NB4 (cell line): Measurements from ENCODE around the gene GRM7.

Experiments
- DNase-seq: peaks from one replicate; pipeline ENCODE4 v3.0.0; 2010; ENCODE audit warnings: low read depth
- H3K4me3 ChIP-seq: one replicate; pipeline ENCODE4 v1.5.1; 2011; ENCODE audit warnings: mild to moderate bottlenecking, low read depth, low read length, moderate library complexity
- MYC ChIP-seq: IDR thresholded peaks from 2 replicates; pipeline ENCODE4 v1.6.1; 2011; ENCODE audit warnings: low read depth, low read length
- POLR2A ChIP-seq: IDR thresholded peaks from 2 replicates; pipeline ENCODE4 v1.6.1; 2011; ENCODE audit warnings: mild to moderate bottlenecking; ENCODE audit not compliant: insufficient read length; ENCODE audit errors: extremely low read depth
- TF ChIP-seq, protein P1 (sequence below): IDR thresholded peaks from one replicate; pipeline ENCODE4 v1.5.1; 2012; ENCODE audit warnings: low read depth, low read length
- TF ChIP-seq, protein P2 (sequence below): IDR thresholded peaks from 2 replicates; pipeline ENCODE4 v1.6.1; 2011; ENCODE audit warnings: low read depth, low read length

The GRM7 gene

DNA sequence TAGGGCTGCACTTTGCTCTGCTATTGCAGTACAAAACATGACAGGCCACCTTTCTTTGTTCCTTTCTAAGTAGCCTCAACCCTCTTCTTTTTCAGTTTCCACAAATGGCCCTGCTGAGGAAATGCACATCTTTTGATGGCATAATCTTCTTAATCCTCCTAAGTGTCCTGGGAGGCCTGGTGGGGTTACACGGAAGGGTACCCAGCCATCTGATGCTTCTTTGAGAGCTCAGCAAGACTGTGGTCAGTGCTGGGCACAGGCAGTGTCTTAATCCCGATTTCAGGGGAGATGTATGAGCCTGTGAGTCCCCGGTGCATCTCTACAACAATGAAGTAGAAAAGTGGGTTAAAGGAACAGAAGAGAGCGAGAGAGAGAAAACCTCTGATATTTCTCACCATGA is 404.8 kb downstream of the GRM7 start:
- DNase-seq: no peak
- TF ChIP-seq, protein P1, sequence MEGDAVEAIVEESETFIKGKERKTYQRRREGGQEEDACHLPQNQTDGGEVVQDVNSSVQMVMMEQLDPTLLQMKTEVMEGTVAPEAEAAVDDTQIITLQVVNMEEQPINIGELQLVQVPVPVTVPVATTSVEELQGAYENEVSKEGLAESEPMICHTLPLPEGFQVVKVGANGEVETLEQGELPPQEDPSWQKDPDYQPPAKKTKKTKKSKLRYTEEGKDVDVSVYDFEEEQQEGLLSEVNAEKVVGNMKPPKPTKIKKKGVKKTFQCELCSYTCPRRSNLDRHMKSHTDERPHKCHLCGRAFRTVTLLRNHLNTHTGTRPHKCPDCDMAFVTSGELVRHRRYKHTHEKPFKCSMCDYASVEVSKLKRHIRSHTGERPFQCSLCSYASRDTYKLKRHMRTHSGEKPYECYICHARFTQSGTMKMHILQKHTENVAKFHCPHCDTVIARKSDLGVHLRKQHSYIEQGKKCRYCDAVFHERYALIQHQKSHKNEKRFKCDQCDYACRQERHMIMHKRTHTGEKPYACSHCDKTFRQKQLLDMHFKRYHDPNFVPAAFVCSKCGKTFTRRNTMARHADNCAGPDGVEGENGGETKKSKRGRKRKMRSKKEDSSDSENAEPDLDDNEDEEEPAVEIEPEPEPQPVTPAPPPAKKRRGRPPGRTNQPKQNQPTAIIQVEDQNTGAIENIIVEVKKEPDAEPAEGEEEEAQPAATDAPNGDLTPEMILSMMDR: no peak
- TF ChIP-seq POLR2A: no peak
- TF ChIP-seq MYC: no peak
- TF ChIP-seq, protein P2, sequence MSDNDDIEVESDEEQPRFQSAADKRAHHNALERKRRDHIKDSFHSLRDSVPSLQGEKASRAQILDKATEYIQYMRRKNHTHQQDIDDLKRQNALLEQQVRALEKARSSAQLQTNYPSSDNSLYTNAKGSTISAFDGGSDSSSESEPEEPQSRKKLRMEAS: no peak
- H3K4me3 ChIP-seq: no peak overlapping the region

DNA sequence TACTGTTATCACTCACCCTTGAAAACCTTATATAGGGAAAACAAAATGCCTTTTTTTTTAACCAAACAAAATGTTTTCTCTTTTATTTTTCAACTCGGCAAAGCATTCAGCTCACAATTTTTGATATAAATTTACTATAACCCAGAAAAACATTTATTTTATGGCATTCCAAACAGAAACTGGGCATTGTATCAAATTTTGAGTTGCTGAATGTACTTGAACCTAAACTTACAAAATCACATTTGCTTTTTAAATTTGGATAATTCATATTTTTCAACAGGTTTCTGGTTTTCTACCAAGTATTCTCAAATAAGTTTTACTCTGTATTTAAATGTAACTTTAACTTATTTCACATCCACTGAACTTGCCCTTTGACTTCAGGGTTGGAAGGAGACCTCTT is 405.6 kb downstream of the GRM7 start:
- no peak overlapping the region for H3K4me3 ChIP-seq
- no peak for DNase-seq
- TF ChIP-seq MYC: no peak
- TF ChIP-seq, protein P2: no peak
- no peak for TF ChIP-seq POLR2A
- TF ChIP-seq, protein P1: no peak

DNA sequence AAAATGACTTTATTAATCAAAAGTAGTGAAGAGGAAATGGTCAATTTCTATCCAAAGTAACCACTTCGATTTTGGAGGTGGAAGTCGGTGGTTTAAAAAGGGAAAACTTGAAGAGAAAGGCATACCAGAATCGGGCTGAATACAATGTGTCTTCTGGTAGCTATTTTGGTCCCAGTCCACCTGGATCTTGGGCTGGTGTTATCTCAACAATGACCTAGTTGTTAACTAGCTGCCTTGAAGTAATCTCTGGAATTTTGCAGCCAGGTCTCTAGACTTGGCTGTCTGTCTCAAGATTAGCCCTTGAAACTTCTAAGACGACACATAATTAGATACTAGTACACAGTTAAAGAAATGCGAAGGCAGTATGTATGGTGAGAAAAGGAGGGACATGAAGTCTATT is 409.8 kb downstream of the GRM7 start:
- DNase-seq: no peak
- no peak overlapping the region for H3K4me3 ChIP-seq
- no peak for TF ChIP-seq MYC
- TF ChIP-seq POLR2A: no peak

DNA sequence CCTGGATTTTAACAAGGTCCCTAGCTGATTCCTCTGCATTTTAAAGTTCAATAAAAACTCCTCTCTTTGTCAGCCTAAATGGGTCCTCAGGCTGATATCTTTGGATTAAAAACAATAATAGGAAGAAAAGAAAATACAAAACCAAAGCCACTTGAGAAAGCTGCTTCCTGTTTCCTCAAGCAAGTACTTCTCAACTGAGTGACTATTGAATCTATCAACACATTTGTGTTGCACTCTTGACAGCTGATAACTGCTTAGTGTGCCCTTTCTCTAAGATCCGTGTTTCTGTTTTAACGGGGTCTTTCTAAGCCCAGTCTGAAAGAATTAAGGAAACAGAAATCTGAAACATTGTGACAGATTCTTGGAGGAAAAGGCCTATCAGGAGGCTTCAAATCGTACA is 410.7 kb downstream of the GRM7 start:
- TF ChIP-seq, protein P2: no peak
- TF ChIP-seq MYC: no peak
- TF ChIP-seq, protein P1: no peak
- no peak for TF ChIP-seq POLR2A
- no peak for DNase-seq
- no peak overlapping the region for H3K4me3 ChIP-seq

DNA sequence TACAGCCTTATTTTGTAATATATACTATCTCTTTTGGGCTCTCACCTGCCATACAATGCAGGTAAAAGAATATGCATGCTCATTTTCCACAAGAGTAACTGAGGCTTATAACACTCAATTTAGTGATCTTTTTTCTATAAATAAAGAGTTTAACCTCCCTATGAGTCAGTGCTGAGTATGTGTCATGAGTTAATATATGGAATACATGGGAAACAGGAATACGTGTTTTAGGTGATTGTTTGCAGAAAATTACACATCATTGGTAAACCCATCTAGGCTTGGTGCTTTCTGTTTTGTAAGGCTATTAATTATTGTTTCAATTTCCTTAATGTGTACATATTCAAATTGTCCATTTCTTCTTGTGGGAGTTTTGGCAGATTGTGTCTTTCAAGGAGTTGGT is 411.3 kb downstream of the GRM7 start:
- TF ChIP-seq, protein P1: no peak
- TF ChIP-seq, protein P2: no peak
- no peak for TF ChIP-seq POLR2A
- TF ChIP-seq MYC: no peak
- H3K4me3 ChIP-seq: no peak overlapping the region
- no peak for DNase-seq

DNA sequence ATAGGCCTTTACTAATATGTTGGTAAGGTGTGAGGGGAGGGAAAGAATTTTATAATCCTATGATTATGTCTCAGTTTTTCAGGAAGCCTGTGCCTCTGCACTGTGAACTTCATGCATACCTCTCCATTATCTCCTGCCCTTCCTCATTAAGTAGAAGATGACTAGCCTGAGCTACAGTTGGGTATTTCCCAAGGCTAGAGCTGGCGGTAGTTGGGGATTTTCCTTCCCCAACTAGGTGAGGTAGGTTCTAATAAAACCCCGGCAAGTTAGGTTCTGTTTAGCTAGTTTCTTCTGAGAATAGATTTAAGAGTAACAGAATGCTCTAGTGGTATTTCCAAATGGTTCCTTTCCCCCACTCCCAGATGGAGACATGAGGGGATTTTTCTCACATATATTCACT is 414.5 kb downstream of the GRM7 start:
- TF ChIP-seq POLR2A: no peak
- TF ChIP-seq, protein P2: no peak
- no peak for TF ChIP-seq MYC
- no peak overlapping the region for H3K4me3 ChIP-seq
- no peak for DNase-seq

DNA sequence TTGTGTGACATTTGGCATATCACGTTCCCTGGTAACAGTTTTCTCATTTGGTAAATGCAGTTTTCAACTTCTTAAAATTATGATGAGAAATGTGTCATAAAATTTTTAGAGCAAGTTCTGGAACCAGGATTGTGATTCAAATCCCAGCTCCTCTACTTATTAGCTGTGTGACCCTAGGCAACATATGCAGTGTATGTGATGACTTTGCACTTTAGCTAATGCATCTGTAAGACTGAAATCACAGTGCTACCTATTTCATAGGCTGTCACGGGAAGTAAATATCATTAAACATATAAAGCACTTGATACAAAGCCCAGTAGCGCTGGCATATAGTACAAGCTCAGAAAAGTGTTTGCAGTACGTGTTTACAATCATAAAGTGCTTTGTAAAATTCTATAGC is 419.4 kb downstream of the GRM7 start:
- no peak for DNase-seq
- H3K4me3 ChIP-seq: no peak overlapping the region
- TF ChIP-seq, protein P2: no peak
- TF ChIP-seq, protein P1: no peak
- no peak for TF ChIP-seq MYC
